Stimulated activated CD4-positive, alpha-beta T cell treated with anti-CD3 and anti-CD28 coated beads, Interleukin-4, amount 100 ng/mL, for 24 hours (primary cell): ENCODE data around the gene FAM20A.

Experiments
- DNase-seq: peaks from one replicate; pipeline ENCODE4 v3.0.0-alpha.2; 2020

FAM20A gene

GRCh38 chr17:68489919-68490318 lies 111.2 kb downstream of the FAM20A start:
- DNase-seq, result no peak
